Fibroblast of lung (primary cell): ENCODE data around the gene MBD6.

Source experiments
- EZH2 ChIP-seq: IDR thresholded peaks from 2 replicates; pipeline ENCODE4 v1.5.1; 2012; ENCODE audit warnings: low read length, control low read depth, mild to moderate bottlenecking; ENCODE audit errors: missing control alignments
- TF ChIP-seq, protein P1 (sequence below), 2 donors: IDR thresholded peaks in 1 of 2; conservative IDR thresholded peaks in 1 of 2; 1 replicate in 1 of 2; 2 replicates in 1 of 2; pipeline ENCODE4 v1.5.1; 2011 to 2012; ENCODE audit warnings: low read length in 2 of 2, control low read depth in 1 of 2, inconsistent platforms in 1 of 2, low read depth in 1 of 2, mild to moderate bottlenecking in 1 of 2

DNA sequence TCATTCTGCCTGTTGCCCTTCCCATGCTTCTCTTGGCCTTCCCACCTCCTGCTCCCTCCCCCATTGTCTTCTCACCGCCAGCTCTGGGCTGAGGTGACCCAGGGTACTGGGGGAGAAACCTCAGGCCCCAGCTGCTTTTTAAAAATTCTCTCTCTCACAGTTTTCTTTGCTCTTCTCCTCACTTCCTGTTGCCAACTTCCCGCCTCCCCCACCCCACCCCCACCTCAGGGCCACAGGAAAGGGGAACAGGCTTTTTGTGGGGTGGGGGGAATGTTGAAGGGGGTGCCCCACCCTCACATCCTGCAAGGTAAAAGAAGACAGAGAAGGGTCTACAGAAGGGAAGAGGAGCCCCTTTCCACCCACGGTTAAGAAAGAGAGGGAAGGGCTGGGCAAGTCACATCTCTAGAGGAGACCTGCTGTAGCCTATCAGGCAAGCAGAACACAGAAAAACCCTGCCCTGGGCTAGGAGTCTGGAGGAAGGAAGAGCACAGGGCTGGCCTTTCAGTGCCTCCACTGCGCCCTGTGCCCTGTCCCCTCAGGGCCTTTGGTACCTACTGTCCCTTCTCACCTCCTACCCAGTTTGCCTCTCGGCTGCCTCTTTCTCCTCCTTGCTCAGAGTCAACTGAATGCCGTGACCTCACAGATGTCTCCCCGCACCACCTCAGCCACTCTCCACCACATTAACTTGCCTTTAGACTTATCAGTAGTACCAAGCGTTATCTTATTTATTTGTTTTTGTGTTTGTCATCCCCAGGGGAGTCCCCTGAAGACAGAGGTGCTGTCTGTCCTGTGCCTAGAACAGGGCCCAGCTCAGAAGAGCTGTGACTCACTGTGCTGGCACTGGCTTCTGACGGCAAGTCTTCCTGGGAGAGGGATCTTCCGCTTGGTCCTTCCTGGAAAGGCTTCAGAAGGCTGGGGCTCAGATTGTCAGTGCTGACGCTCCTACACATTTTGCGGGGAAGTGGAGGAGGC, 44.6 kb upstream of the MBD6 start:
- TF ChIP-seq, protein P1, sequence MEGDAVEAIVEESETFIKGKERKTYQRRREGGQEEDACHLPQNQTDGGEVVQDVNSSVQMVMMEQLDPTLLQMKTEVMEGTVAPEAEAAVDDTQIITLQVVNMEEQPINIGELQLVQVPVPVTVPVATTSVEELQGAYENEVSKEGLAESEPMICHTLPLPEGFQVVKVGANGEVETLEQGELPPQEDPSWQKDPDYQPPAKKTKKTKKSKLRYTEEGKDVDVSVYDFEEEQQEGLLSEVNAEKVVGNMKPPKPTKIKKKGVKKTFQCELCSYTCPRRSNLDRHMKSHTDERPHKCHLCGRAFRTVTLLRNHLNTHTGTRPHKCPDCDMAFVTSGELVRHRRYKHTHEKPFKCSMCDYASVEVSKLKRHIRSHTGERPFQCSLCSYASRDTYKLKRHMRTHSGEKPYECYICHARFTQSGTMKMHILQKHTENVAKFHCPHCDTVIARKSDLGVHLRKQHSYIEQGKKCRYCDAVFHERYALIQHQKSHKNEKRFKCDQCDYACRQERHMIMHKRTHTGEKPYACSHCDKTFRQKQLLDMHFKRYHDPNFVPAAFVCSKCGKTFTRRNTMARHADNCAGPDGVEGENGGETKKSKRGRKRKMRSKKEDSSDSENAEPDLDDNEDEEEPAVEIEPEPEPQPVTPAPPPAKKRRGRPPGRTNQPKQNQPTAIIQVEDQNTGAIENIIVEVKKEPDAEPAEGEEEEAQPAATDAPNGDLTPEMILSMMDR (conservative IDR thresholded peaks at IDR 0.05 in 1 of 2, IDR thresholded peaks at IDR 0.05 in 1 of 2; ENCODE audit: low read depth in 1 of 2, low read length in 2 of 2) = no peak
- TF ChIP-seq EZH2 = peak; percentile 34
